MM.1S (cell line): ENCODE results near the gene ATP8B2.

ENCODE experiments used
- DNase-seq: peaks from one replicate; pipeline ENCODE4 v3.0.0-alpha.2; 2015
- H2AFZ ChIP-seq: fragments of 300-600 bp; sonication (generic); 2 replicates; pipeline ENCODE4 v1.6.0; 2016; ENCODE audit warnings: antibody characterized with exemption, low read length
- H3F3A ChIP-seq: fragments of 300-600 bp; sonication (generic); 2 replicates; pipeline ENCODE4 v1.6.1; 2016; ENCODE audit warnings: mild to moderate bottlenecking, antibody characterized with exemption, low read length, moderate library complexity, mixed read lengths; ENCODE audit not compliant: insufficient read depth
- H3K27ac ChIP-seq: fragments of 300-600 bp; sonication (generic); 2 replicates; pipeline ENCODE4 v1.5.1; 2016; ENCODE audit warnings: mild to moderate bottlenecking, low read length
- H3K27me3 ChIP-seq: fragments of 300-600 bp; sonication (generic); replicated peaks from 2 replicates; pipeline ENCODE4 v1.6.0; 2016; ENCODE audit warnings: low read length; ENCODE audit not compliant: insufficient read depth
- H3K36me3 ChIP-seq: fragments of 300-600 bp; sonication (generic); replicated peaks from 2 replicates; pipeline ENCODE4 v1.6.1; 2016; ENCODE audit warnings: mild to moderate bottlenecking, low read length, mixed read lengths; ENCODE audit not compliant: insufficient read depth
- H3K4me1 ChIP-seq: fragments of 300-600 bp; sonication (generic); 2 replicates; pipeline ENCODE4 v1.6.1; 2016; ENCODE audit warnings: low read length, mixed read lengths
- H3K4me2 ChIP-seq: fragments of 300-600 bp; sonication (generic); 2 replicates; pipeline ENCODE4 v1.6.0; 2016; ENCODE audit warnings: low read depth, low read length
- H3K4me3 ChIP-seq: fragments of 300-600 bp; sonication (generic); 2 replicates; pipeline ENCODE4 v1.5.1; 2016; ENCODE audit warnings: low read length, mixed read lengths
- H3K79me2 ChIP-seq: fragments of 300-600 bp; sonication (generic); 2 replicates; pipeline ENCODE4 v1.6.1; 2016; ENCODE audit warnings: mixed run types, low read length, mixed read lengths
- H3K9ac ChIP-seq: fragments of 300-600 bp; sonication (generic); 2 replicates; pipeline ENCODE4 v1.6.1; 2016; ENCODE audit warnings: low read length, mixed read lengths
- H3K9me2 ChIP-seq: fragments of 300-600 bp; sonication (generic); replicated peaks from 2 replicates; pipeline ENCODE4 v1.6.1; 2016; ENCODE audit warnings: mild to moderate bottlenecking, low read length, mixed read lengths; ENCODE audit not compliant: insufficient read depth
- H3K9me3 ChIP-seq: fragments of 300-600 bp; sonication (generic); replicated peaks from 2 replicates; pipeline ENCODE4 v1.6.1; 2016; ENCODE audit warnings: mild to moderate bottlenecking, low read length, mixed read lengths; ENCODE audit not compliant: insufficient read depth
- H4K20me1 ChIP-seq: fragments of 300-600 bp; sonication (generic); 2 replicates; pipeline ENCODE4 v1.6.1; 2016; ENCODE audit warnings: mild to moderate bottlenecking, low read length, moderate library complexity, mixed read lengths; ENCODE audit not compliant: insufficient read depth
- CTCF ChIP-seq: fragments of 300-600 bp; sonication (generic); IDR thresholded peaks from 2 replicates; pipeline ENCODE4 v1.5.1; 2016; ENCODE audit warnings: antibody characterized with exemption, low read length, mixed read lengths
- EZH2 ChIP-seq: fragments of 300-600 bp; sonication (generic); optimal IDR thresholded peaks from 2 replicates; pipeline ENCODE3; 2017; ENCODE audit warnings: low read depth, mild to moderate bottlenecking, antibody characterized with exemption, low read length, mixed read lengths
- EZH2phosphoT487 ChIP-seq: fragments of 300-600 bp; sonication (generic); IDR thresholded peaks from 2 replicates; pipeline ENCODE4 v1.6.1; 2018; ENCODE audit warnings: antibody characterized with exemption, low read length

ATP8B2 gene

GRCh38 chr1:154384650-154385489, 59.5 kb downstream of the ATP8B2 start:
- Histone ChIP-seq H3K4me3 (no peak overlapping the region), H2AFZ (peak overlapping the region; percentile 42), H3K79me2 (no peaks in the 10 kb centered on the region), H3K27ac (no peak overlapping the region), H3K4me2 (no peak overlapping the region), H3K27me3 (no peaks in the 10 kb centered on the region), H3F3A (no peaks in the 10 kb centered on the region), H4K20me1 (no peaks in the 10 kb centered on the region), H3K36me3 (no peaks in the 10 kb centered on the region), H3K4me1 (peaks cover 11% of the 10 kb centered on the region), H3K9me2 (no peaks in the 10 kb centered on the region), H3K9me3 (no peaks in the 10 kb centered on the region), H3K9ac (no peak overlapping the region)
- TF ChIP-seq CTCF (no peak), EZH2 (no peak), EZH2phosphoT487 (no peak)
- no peak for DNase-seq

- Histone ChIP-seq H3F3A (no peaks in the 10 kb centered on the region), H3K4me1 (peaks cover 11% of the 10 kb centered on the region), H3K4me2 (no peak overlapping the region), H2AFZ (no peak overlapping the region), H3K27me3 (no peaks in the 10 kb centered on the region), H3K9me2 (no peaks in the 10 kb centered on the region), H3K9me3 (no peaks in the 10 kb centered on the region), H3K36me3 (no peaks in the 10 kb centered on the region), H3K27ac (no peak overlapping the region), H4K20me1 (no peaks in the 10 kb centered on the region), H3K4me3 (no peak overlapping the region), H3K79me2 (no peaks in the 10 kb centered on the region), H3K9ac (no peak overlapping the region)
- DNase-seq = no peak
- TF ChIP-seq EZH2 (no peak), CTCF (no peak), EZH2phosphoT487 (no peak)
Observed at GRCh38 chr1:154386643-154387352, 61.5 kb downstream of the ATP8B2 start.

- DNase-seq = no peak
- H3K79me2 ChIP-seq = no peaks in the 10 kb centered on the region
- H3K36me3 ChIP-seq = no peaks in the 10 kb centered on the region
- H3K4me1 ChIP-seq = no peaks in the 10 kb centered on the region
- H3K4me2 ChIP-seq = no peak overlapping the region
- no peaks in the 10 kb centered on the region for H3K9me2 ChIP-seq
- no peaks in the 10 kb centered on the region for H3F3A ChIP-seq
- no peak overlapping the region for H3K9ac ChIP-seq
- no peak for TF ChIP-seq EZH2
- TF ChIP-seq CTCF = no peak
- TF ChIP-seq EZH2phosphoT487 = no peak
- no peak overlapping the region for H2AFZ ChIP-seq
- no peaks in the 10 kb centered on the region for H3K27me3 ChIP-seq
- H4K20me1 ChIP-seq = no peaks in the 10 kb centered on the region
- no peaks in the 10 kb centered on the region for H3K9me3 ChIP-seq
- no peak overlapping the region for H3K27ac ChIP-seq
- no peak overlapping the region for H3K4me3 ChIP-seq
Observed at GRCh38 chr1:154391086-154391770, 65.9 kb downstream of the ATP8B2 start.
